ENCODE data around the gene CAPZA2.
A peak's percentile ranks its signal among the peaks of the same experiment; 100 is the strongest.

Gene CAPZA2

DNA sequence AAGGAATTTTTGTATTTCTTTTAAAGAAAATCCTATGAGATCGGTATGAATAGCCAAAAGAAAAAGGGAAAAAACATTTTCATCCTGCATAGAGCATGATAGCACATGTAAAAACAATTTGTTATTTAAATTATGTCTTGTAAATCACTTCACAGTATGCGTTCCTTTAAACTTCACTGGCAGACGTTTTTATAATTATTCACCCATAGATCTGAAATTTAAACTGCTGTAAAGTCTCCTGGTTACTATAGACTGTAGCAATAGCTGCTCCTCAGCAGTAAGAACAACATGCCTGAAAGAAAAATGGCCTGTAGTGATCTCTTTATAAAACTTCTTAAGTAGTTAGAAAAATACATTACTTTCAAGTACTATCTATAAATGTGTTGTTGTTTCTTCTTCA lies 26.5 kb downstream of the CAPZA2 start:
- no peak overlapping the region for H3K27ac ChIP-seq (ENCODE audit: low read depth, low read length)
- H2BK5ac ChIP-seq (ENCODE audit: low read length) = no peak overlapping the region
- H3K4me3 ChIP-seq (ENCODE audit: low read length) = no peak overlapping the region
- H3K4me1 ChIP-seq (ENCODE audit: control insufficient read depth, low read depth, low read length) = no peaks in the 10 kb centered on the region
- H3K4me2 ChIP-seq (ENCODE audit: low read length) = no peak overlapping the region
- H3K79me1 ChIP-seq (ENCODE audit: low read length) = peaks cover 4% of the 10 kb centered on the region
- H3K79me2 ChIP-seq (ENCODE audit: control insufficient read depth, insufficient read depth, low read length) = peaks cover 14% of the 10 kb centered on the region
- DNase-seq = no peak
- no peak overlapping the region for H3K4ac ChIP-seq (ENCODE audit: low read depth, low read length)
- no peak overlapping the region for H4K5ac ChIP-seq (ENCODE audit: low read length)
- H3K18ac ChIP-seq (ENCODE audit: low read length) = no peak overlapping the region
- no peak overlapping the region for H2BK120ac ChIP-seq (ENCODE audit: low read depth, low read length)
- no peak overlapping the region for H3K56ac ChIP-seq (ENCODE audit: low read length)
- no peak overlapping the region for H3K23ac ChIP-seq (ENCODE audit: low read length)
- no peak overlapping the region for H4K8ac ChIP-seq (ENCODE audit: low read depth, low read length)
- no peak overlapping the region for H2AK5ac ChIP-seq (ENCODE audit: low read length)
- WGBS (ENCODE audit: extremely low coverage, insufficient coverage, low lambda C conversion rate) = no CpG with 5 or more reads among the region's 3 CpGs
- H3K27me3 ChIP-seq (ENCODE audit: insufficient read depth, low read length, poor library complexity) = no peaks in the 10 kb centered on the region
- no peak overlapping the region for H2BK15ac ChIP-seq (replicated peaks; ENCODE audit: low read depth)
- H3K9ac ChIP-seq (ENCODE audit: low read length) = no peak overlapping the region
- H3K36me3 ChIP-seq (ENCODE audit: control insufficient read depth, insufficient read depth, low read length) = no peaks in the 10 kb centered on the region

- no CpG with 5 or more reads among the region's 2 CpGs for WGBS (ENCODE audit: extremely low coverage, insufficient coverage, low lambda C conversion rate)
- no peak overlapping the region for H4K8ac ChIP-seq (ENCODE audit: low read depth, low read length)
- no peak overlapping the region for H3K27ac ChIP-seq (ENCODE audit: low read depth, low read length)
- H3K4me3 ChIP-seq (ENCODE audit: low read length) = no peak overlapping the region
- no peak overlapping the region for H3K23ac ChIP-seq (ENCODE audit: low read length)
- no peaks in the 10 kb centered on the region for H3K79me1 ChIP-seq (ENCODE audit: low read length)
- H3K4me2 ChIP-seq (ENCODE audit: low read length) = no peak overlapping the region
- H3K36me3 ChIP-seq (ENCODE audit: control insufficient read depth, insufficient read depth, low read length) = no peaks in the 10 kb centered on the region
- no peaks in the 10 kb centered on the region for H3K79me2 ChIP-seq (ENCODE audit: control insufficient read depth, insufficient read depth, low read length)
- H4K5ac ChIP-seq (ENCODE audit: low read length) = no peak overlapping the region
- no peak overlapping the region for H3K56ac ChIP-seq (ENCODE audit: low read length)
- H3K4ac ChIP-seq (ENCODE audit: low read depth, low read length) = no peak overlapping the region
- no peak overlapping the region for H3K18ac ChIP-seq (ENCODE audit: low read length)
- H2AK5ac ChIP-seq (ENCODE audit: low read length) = no peak overlapping the region
- H3K9ac ChIP-seq (ENCODE audit: low read length) = no peak overlapping the region
- no peak overlapping the region for H2BK15ac ChIP-seq (replicated peaks; ENCODE audit: low read depth)
- H3K4me1 ChIP-seq (ENCODE audit: control insufficient read depth, low read depth, low read length) = no peaks in the 10 kb centered on the region
- DNase-seq = no peak
- H2BK120ac ChIP-seq (ENCODE audit: low read depth, low read length) = no peak overlapping the region
- H3K27me3 ChIP-seq (ENCODE audit: insufficient read depth, low read length, poor library complexity) = no peaks in the 10 kb centered on the region
- H2BK5ac ChIP-seq (ENCODE audit: low read length) = no peak overlapping the region
Observed at GRCh38 chr7:116895849-116896248, 33.5 kb downstream of the CAPZA2 start.

GRCh38 chr7:116897661-116898060 lies 35.3 kb downstream of the CAPZA2 start:
- Histone ChIP-seq H3K79me1 (ENCODE audit: low read length) (no peaks in the 10 kb centered on the region), H3K56ac (ENCODE audit: low read length) (no peak overlapping the region), H3K79me2 (ENCODE audit: control insufficient read depth, insufficient read depth, low read length) (no peaks in the 10 kb centered on the region), H3K4me1 (ENCODE audit: control insufficient read depth, low read depth, low read length) (no peaks in the 10 kb centered on the region), H2BK120ac (ENCODE audit: low read depth, low read length) (peak overlapping the region; percentile 67), H4K5ac (ENCODE audit: low read length) (no peak overlapping the region), H3K27me3 (ENCODE audit: insufficient read depth, low read length, poor library complexity) (no peaks in the 10 kb centered on the region), H4K8ac (ENCODE audit: low read depth, low read length) (no peak overlapping the region), H2BK15ac (replicated peaks; ENCODE audit: low read depth) (no peak overlapping the region), H3K4ac (ENCODE audit: low read depth, low read length) (no peak overlapping the region), H2BK5ac (ENCODE audit: low read length) (no peak overlapping the region), H3K9ac (ENCODE audit: low read length) (no peak overlapping the region), H3K4me3 (ENCODE audit: low read length) (no peak overlapping the region), H3K36me3 (ENCODE audit: control insufficient read depth, insufficient read depth, low read length) (no peaks in the 10 kb centered on the region), H3K18ac (ENCODE audit: low read length) (no peak overlapping the region), H3K23ac (ENCODE audit: low read length) (no peak overlapping the region), H3K27ac (ENCODE audit: low read depth, low read length) (no peak overlapping the region), H2AK5ac (ENCODE audit: low read length) (no peak overlapping the region), H3K4me2 (ENCODE audit: low read length) (no peak overlapping the region)
- DNase-seq = no peak
- WGBS (ENCODE audit: extremely low coverage, insufficient coverage, low lambda C conversion rate) = no CpG with 5 or more reads among the region's 4 CpGs

GRCh38 chr7:116899308-116899707 lies 36.9 kb downstream of the CAPZA2 start:
- Histone ChIP-seq H3K18ac (ENCODE audit: low read length) (no peak overlapping the region), H2AK5ac (ENCODE audit: low read length) (no peak overlapping the region), H3K56ac (ENCODE audit: low read length) (no peak overlapping the region), H3K79me2 (ENCODE audit: control insufficient read depth, insufficient read depth, low read length) (no peaks in the 10 kb centered on the region), H4K5ac (ENCODE audit: low read length) (no peak overlapping the region), H3K27me3 (ENCODE audit: insufficient read depth, low read length, poor library complexity) (no peaks in the 10 kb centered on the region), H2BK15ac (replicated peaks; ENCODE audit: low read depth) (no peak overlapping the region), H2BK120ac (ENCODE audit: low read depth, low read length) (no peak overlapping the region), H4K8ac (ENCODE audit: low read depth, low read length) (no peak overlapping the region), H3K4me2 (ENCODE audit: low read length) (no peak overlapping the region), H3K27ac (ENCODE audit: low read depth, low read length) (no peak overlapping the region), H3K4ac (ENCODE audit: low read depth, low read length) (no peak overlapping the region), H3K9ac (ENCODE audit: low read length) (no peak overlapping the region), H3K4me1 (ENCODE audit: control insufficient read depth, low read depth, low read length) (no peaks in the 10 kb centered on the region), H2BK5ac (ENCODE audit: low read length) (no peak overlapping the region), H3K36me3 (ENCODE audit: control insufficient read depth, insufficient read depth, low read length) (no peaks in the 10 kb centered on the region), H3K23ac (ENCODE audit: low read length) (no peak overlapping the region), H3K4me3 (ENCODE audit: low read length) (no peak overlapping the region), H3K79me1 (ENCODE audit: low read length) (no peaks in the 10 kb centered on the region)
- WGBS (ENCODE audit: extremely low coverage, insufficient coverage, low lambda C conversion rate) = no CpG with 5 or more reads among the region's 4 CpGs
- peak; percentile 4 for DNase-seq

DNA sequence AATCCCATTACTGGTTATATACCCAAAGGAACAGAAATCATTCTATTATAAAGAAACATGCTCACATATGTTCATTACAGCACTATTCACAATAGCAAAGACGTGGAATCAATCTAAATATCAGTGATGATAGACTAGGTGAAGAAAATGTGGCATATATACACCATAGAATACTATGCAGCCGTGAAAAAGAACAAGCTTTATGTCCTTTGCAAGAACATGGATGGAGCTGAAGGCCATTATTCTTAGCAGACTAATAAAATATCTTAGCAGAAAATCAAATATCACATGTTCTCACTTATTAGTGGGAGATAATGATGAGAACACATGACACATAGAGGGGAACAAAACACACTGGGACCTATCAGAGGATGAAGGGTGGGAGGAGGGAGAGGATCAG lies 38.8 kb downstream of the CAPZA2 start:
- no peak overlapping the region for H2BK120ac ChIP-seq (ENCODE audit: low read depth, low read length)
- no peak for DNase-seq
- H4K5ac ChIP-seq (ENCODE audit: low read length) = no peak overlapping the region
- no peak overlapping the region for H2BK5ac ChIP-seq (ENCODE audit: low read length)
- no peak overlapping the region for H3K9ac ChIP-seq (ENCODE audit: low read length)
- H3K4ac ChIP-seq (ENCODE audit: low read depth, low read length) = no peak overlapping the region
- no peak overlapping the region for H4K8ac ChIP-seq (ENCODE audit: low read depth, low read length)
- H2AK5ac ChIP-seq (ENCODE audit: low read length) = no peak overlapping the region
- H3K27ac ChIP-seq (ENCODE audit: low read depth, low read length) = no peak overlapping the region
- no peaks in the 10 kb centered on the region for H3K36me3 ChIP-seq (ENCODE audit: control insufficient read depth, insufficient read depth, low read length)
- H3K4me2 ChIP-seq (ENCODE audit: low read length) = no peak overlapping the region
- H3K23ac ChIP-seq (ENCODE audit: low read length) = no peak overlapping the region
- H3K4me1 ChIP-seq (ENCODE audit: control insufficient read depth, low read depth, low read length) = no peaks in the 10 kb centered on the region
- H3K27me3 ChIP-seq (ENCODE audit: insufficient read depth, low read length, poor library complexity) = no peaks in the 10 kb centered on the region
- H3K56ac ChIP-seq (ENCODE audit: low read length) = no peak overlapping the region
- H3K18ac ChIP-seq (ENCODE audit: low read length) = no peak overlapping the region
- H3K79me1 ChIP-seq (ENCODE audit: low read length) = no peaks in the 10 kb centered on the region
- no peak overlapping the region for H3K4me3 ChIP-seq (ENCODE audit: low read length)
- WGBS (ENCODE audit: extremely low coverage, insufficient coverage, low lambda C conversion rate) = no CpG with 5 or more reads among the region's 2 CpGs
- no peaks in the 10 kb centered on the region for H3K79me2 ChIP-seq (ENCODE audit: control insufficient read depth, insufficient read depth, low read length)
- H2BK15ac ChIP-seq (replicated peaks; ENCODE audit: low read depth) = no peak overlapping the region

DNA sequence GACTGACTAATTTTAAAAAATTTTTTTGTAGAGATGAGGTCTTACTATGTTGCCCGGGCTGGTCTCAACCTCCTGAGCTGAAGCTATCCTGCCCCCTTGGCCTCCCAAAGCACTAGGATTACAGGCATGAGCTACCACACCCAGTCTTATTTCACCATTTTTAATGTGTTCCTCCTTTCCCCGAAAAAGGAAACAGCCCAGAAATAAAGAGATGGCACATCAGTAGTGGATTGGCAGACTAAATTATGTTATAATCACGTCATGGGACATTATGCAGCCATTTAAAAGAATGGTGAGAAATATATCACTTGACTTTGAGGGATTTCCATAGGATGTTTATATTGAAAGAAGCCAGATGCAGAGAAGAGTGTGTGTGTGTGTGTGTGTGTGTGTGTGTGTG lies 40.5 kb downstream of the CAPZA2 start:
- no peak overlapping the region for H3K56ac ChIP-seq (ENCODE audit: low read length)
- WGBS (ENCODE audit: extremely low coverage, insufficient coverage, low lambda C conversion rate) = no CpG with 5 or more reads among the region's 3 CpGs

More for the DNA sequence above, 40.5 kb downstream of the CAPZA2 start:
- Histone ChIP-seq H3K79me1 (ENCODE audit: low read length) (no peaks in the 10 kb centered on the region), H4K5ac (ENCODE audit: low read length) (no peak overlapping the region), H3K23ac (ENCODE audit: low read length) (no peak overlapping the region), H3K36me3 (ENCODE audit: control insufficient read depth, insufficient read depth, low read length) (no peaks in the 10 kb centered on the region), H3K9ac (ENCODE audit: low read length) (no peak overlapping the region), H2BK5ac (ENCODE audit: low read length) (no peak overlapping the region), H3K4me3 (ENCODE audit: low read length) (no peak overlapping the region), H3K27me3 (ENCODE audit: insufficient read depth, low read length, poor library complexity) (no peaks in the 10 kb centered on the region), H3K4me2 (ENCODE audit: low read length) (no peak overlapping the region), H3K27ac (ENCODE audit: low read depth, low read length) (no peak overlapping the region), H3K4me1 (ENCODE audit: control insufficient read depth, low read depth, low read length) (no peaks in the 10 kb centered on the region), H2BK15ac (replicated peaks; ENCODE audit: low read depth) (no peak overlapping the region), H3K18ac (ENCODE audit: low read length) (no peak overlapping the region), H2BK120ac (ENCODE audit: low read depth, low read length) (no peak overlapping the region), H2AK5ac (ENCODE audit: low read length) (no peak overlapping the region), H4K8ac (ENCODE audit: low read depth, low read length) (no peak overlapping the region), H3K4ac (ENCODE audit: low read depth, low read length) (no peak overlapping the region), H3K79me2 (ENCODE audit: control insufficient read depth, insufficient read depth, low read length) (no peaks in the 10 kb centered on the region)
- no peak for DNase-seq
